ENCODE measurements around the gene MAD1L1.

DNA sequence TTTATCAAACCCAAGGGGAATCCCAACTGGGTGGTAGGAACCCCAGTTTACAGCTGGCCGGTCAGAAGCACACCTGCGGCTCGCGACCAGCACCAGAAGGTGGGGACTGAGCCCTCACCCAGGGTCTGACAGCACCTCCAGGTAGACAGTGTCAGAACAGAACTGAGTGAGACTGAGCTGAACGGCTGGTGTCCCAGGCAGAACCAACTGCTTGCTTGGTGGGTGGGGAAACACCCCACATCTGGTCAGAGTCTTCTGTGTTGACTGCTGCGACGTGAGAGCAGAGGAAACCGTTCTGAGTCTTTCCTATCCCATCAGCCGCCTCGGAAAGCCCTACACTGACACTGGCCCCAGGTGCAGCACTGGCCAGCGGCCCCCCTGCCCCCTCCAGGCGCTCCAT, 160.7 kb downstream of the MAD1L1 start:
- TF ChIP-seq, protein P1, sequence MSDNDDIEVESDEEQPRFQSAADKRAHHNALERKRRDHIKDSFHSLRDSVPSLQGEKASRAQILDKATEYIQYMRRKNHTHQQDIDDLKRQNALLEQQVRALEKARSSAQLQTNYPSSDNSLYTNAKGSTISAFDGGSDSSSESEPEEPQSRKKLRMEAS (IDR thresholded peaks at IDR 0.05), result no peak
- TF ChIP-seq, protein P2, sequence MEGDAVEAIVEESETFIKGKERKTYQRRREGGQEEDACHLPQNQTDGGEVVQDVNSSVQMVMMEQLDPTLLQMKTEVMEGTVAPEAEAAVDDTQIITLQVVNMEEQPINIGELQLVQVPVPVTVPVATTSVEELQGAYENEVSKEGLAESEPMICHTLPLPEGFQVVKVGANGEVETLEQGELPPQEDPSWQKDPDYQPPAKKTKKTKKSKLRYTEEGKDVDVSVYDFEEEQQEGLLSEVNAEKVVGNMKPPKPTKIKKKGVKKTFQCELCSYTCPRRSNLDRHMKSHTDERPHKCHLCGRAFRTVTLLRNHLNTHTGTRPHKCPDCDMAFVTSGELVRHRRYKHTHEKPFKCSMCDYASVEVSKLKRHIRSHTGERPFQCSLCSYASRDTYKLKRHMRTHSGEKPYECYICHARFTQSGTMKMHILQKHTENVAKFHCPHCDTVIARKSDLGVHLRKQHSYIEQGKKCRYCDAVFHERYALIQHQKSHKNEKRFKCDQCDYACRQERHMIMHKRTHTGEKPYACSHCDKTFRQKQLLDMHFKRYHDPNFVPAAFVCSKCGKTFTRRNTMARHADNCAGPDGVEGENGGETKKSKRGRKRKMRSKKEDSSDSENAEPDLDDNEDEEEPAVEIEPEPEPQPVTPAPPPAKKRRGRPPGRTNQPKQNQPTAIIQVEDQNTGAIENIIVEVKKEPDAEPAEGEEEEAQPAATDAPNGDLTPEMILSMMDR (IDR thresholded peaks at IDR 0.05; ENCODE audit: low read depth, low read length, missing input control), result no peak
- TF ChIP-seq RAD21 (IDR thresholded peaks at IDR 0.05), result no peak
- TF ChIP-seq EGR1 (IDR thresholded peaks at IDR 0.05; ENCODE audit: low read depth in 2 of 2), result no peak
- no peak for TF ChIP-seq TAF1 (conservative IDR thresholded peaks at IDR 0.05)
- TF ChIP-seq, protein P3, sequence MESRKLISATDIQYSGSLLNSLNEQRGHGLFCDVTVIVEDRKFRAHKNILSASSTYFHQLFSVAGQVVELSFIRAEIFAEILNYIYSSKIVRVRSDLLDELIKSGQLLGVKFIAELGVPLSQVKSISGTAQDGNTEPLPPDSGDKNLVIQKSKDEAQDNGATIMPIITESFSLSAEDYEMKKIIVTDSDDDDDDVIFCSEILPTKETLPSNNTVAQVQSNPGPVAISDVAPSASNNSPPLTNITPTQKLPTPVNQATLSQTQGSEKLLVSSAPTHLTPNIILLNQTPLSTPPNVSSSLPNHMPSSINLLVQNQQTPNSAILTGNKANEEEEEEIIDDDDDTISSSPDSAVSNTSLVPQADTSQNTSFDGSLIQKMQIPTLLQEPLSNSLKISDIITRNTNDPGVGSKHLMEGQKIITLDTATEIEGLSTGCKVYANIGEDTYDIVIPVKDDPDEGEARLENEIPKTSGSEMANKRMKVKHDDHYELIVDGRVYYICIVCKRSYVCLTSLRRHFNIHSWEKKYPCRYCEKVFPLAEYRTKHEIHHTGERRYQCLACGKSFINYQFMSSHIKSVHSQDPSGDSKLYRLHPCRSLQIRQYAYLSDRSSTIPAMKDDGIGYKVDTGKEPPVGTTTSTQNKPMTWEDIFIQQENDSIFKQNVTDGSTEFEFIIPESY (IDR thresholded peaks at IDR 0.05), result no peak
- no peak for TF ChIP-seq RXRA (IDR thresholded peaks at IDR 0.05)
- TF ChIP-seq, protein P4, sequence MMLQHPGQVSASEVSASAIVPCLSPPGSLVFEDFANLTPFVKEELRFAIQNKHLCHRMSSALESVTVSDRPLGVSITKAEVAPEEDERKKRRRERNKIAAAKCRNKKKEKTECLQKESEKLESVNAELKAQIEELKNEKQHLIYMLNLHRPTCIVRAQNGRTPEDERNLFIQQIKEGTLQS (IDR thresholded peaks at IDR 0.05), result no peak
- no peak for TF ChIP-seq GABPA (IDR thresholded peaks at IDR 0.05 in 1 of 2, conservative IDR thresholded peaks at IDR 0.05 in 1 of 2)
- no peak for TF ChIP-seq SP1 (IDR thresholded peaks at IDR 0.05)
- no peak for TF ChIP-seq YY1 (IDR thresholded peaks at IDR 0.05)
